ENCODE measurements around the gene BARD1.
"Not testable (repeated sequence)": the region's sequence is repeated elsewhere in the genome, so short reads cannot be mapped to it uniquely, and the experiment has no call there.

Gene BARD1

DNA sequence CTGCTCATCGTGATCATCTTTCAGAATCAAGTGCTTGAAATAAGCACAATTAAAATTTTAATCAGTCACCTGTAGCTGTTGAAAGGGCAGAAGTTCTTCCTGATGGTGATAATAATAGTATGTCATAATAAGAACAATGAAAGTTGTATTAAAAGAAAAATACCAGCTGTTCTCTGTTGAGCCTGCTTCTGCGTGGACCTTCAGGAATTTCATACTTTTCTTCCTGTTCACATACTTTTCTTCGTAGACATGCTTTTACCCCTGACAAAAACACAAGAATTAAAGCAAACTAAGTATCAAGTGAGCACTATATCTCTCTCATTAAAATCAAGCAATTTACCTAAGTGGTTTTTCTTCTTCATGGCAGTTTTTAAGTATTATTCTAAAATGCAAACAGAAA, 79.2 kb downstream of the BARD1 start:
- Histone ChIP-seq H3K36me3 (ENCODE audit: control insufficient read depth in 5 of 5, insufficient read depth in 5 of 5, low read length in 5 of 5) (peaks cover 3 to 12% (median 5%) of the 10 kb centered on the region in 5 donors), H3K4me3 (ENCODE audit: low read depth in 1 of 5, low read length in 5 of 5) (no peak overlapping the region), H3K9ac (ENCODE audit: low read length in 5 of 5) (no peak overlapping the region), H3K4me1 (ENCODE audit: control insufficient read depth in 5 of 5, insufficient read depth in 5 of 5, low read length in 5 of 5) (no peaks in the 10 kb centered on the region), H3K9me3 (ENCODE audit: control insufficient read depth in 5 of 5, low read length in 5 of 5) (no peaks in the 10 kb centered on the region), H3K27me3 (ENCODE audit: control insufficient read depth in 5 of 5, insufficient read depth in 4 of 5, low read length in 5 of 5) (no peaks in the 10 kb centered on the region), H3K27ac (ENCODE audit: low read depth, low read length) (no peak overlapping the region)

DNA sequence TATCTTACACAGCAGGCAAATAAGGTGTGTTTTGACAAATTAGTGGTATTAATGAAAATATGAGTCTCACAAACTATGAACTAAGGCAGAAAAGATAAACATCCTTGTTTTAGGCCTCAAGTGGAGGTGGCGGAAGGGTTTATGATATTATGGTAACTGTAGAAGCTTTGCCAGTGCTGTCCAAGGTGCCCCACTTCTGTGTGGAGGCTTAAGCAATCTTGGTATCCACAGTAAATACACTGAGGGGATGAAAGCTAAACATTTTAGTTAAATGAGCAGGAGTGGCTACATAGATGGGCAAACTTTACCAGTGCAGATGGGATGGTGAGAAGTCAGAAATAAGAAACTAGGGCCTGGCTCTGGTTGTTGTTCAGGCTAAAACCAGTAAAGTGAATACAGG, 84.7 kb downstream of the BARD1 start:
- Histone ChIP-seq H3K36me3 (ENCODE audit: control insufficient read depth in 5 of 5, insufficient read depth in 5 of 5, low read length in 5 of 5) (peaks cover 3 to 8% (median 4%) of the 10 kb centered on the region in 5 donors), H3K27ac (ENCODE audit: low read depth, low read length) (no peak overlapping the region), H3K9me3 (ENCODE audit: control insufficient read depth in 5 of 5, low read length in 5 of 5) (peaks cover 0 to 4% (median 0%) of the 10 kb centered on the region in 5 donors), H3K4me1 (ENCODE audit: control insufficient read depth in 5 of 5, insufficient read depth in 5 of 5, low read length in 5 of 5) (no peaks in the 10 kb centered on the region), H3K4me3 (ENCODE audit: low read depth in 1 of 5, low read length in 5 of 5) (no peak overlapping the region), H3K9ac (ENCODE audit: low read length in 5 of 5) (no peak overlapping the region), H3K27me3 (ENCODE audit: control insufficient read depth in 5 of 5, insufficient read depth in 4 of 5, low read length in 5 of 5) (no peaks in the 10 kb centered on the region)

DNA sequence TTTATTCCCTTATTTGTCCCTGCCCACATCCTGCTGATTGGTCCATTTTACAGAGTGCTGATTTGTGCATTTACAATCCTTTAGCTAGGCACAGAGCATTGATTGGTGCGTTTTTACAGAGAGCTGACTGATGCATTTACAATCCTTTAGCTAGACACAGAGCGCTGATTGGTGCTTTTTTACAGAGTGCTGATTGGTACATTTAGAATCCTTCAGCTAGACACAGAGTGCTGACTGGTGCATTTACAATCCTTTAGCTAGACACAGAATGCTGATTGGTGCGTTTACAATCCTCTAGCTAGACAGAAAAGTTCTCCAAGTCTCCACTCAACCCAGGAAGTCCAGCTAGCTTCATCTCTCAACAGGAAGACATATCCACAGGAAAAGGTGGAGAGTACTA, 91.6 kb downstream of the BARD1 start:
- H3K27me3 ChIP-seq (ENCODE audit: control insufficient read depth in 5 of 5, insufficient read depth in 4 of 5, low read length in 5 of 5); H3K36me3 ChIP-seq (ENCODE audit: control insufficient read depth in 5 of 5, insufficient read depth in 5 of 5, low read length in 5 of 5); H3K4me3 ChIP-seq (ENCODE audit: low read depth in 1 of 5, low read length in 5 of 5); H3K4me1 ChIP-seq (ENCODE audit: control insufficient read depth in 5 of 5, insufficient read depth in 5 of 5, low read length in 5 of 5); H3K9me3 ChIP-seq (ENCODE audit: control insufficient read depth in 5 of 5, low read length in 5 of 5); H3K9ac ChIP-seq (ENCODE audit: low read length in 5 of 5); H3K27ac ChIP-seq (ENCODE audit: low read depth, low read length): not testable (repeated sequence)

DNA sequence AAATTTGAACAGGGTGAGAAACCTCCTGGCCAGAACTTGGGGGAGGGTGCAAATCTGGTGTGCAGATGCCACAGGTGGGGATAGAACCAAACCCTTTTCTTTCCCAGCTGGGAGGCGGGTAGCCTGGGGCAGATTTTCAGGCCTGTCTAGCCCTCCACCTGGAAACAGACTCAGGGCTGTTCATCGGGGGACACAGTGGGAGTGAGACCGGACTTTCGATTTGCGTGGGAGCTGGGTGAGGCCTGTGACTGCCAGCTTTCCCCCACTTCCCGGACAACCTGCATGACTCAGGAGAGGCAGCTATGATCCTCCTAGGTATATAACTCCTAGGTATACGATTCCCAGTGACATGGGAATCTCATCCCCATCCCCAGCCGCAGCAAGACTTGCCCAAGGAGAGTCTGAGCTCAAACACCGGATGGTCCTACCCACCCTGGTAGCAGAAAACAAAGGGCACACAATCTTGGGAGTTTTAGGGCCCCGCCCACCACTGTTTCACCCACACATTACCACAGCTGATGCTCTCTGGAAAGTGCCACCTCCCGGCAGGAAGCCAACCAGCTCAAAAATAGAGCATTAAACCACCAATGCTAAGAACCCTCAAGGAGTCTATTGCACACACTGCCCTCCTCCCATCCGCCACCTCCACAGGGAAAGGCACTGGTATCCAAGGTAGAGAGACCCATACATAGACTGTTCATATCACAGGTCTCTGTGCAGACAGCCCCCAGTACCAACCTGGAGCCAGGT, 92.5 kb downstream of the BARD1 start:
- no peak overlapping the region for H3K27ac ChIP-seq (ENCODE audit: low read depth, low read length)
- H3K36me3 ChIP-seq (ENCODE audit: control insufficient read depth in 5 of 5, insufficient read depth in 5 of 5, low read length in 5 of 5): no peaks in the 10 kb centered on the region
- no peak overlapping the region for H3K4me3 ChIP-seq (ENCODE audit: low read depth in 1 of 5, low read length in 5 of 5)
- no peaks in the 10 kb centered on the region for H3K4me1 ChIP-seq (ENCODE audit: control insufficient read depth in 5 of 5, insufficient read depth in 5 of 5, low read length in 5 of 5)
- H3K27me3 ChIP-seq (ENCODE audit: control insufficient read depth in 5 of 5, insufficient read depth in 4 of 5, low read length in 5 of 5): no peaks in the 10 kb centered on the region
- peaks cover 0 to 4% (median 0%) of the 10 kb centered on the region in 5 donors for H3K9me3 ChIP-seq (ENCODE audit: control insufficient read depth in 5 of 5, low read length in 5 of 5)
- no peak overlapping the region for H3K9ac ChIP-seq (ENCODE audit: low read length in 5 of 5)

DNA sequence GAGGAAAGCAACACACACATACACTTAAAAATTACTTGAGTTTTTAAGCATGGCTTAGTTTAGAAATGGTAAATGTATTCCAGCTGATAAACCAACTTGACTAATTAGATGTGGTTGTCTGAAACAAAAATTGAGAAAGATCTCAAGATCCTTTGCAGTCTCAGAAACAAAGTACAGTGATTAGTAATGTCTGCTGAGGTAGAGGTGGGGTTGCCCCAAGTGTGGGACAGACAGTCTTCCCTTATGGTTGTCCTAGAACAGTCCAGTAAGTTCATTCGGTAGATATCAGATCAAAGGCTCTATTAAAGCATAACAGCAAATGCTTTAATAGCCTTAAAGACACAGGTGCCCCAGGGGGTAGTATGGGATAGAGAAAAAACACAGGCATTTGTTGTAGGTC, 94.5 kb downstream of the BARD1 start:
- Histone ChIP-seq H3K36me3 (ENCODE audit: control insufficient read depth in 5 of 5, insufficient read depth in 5 of 5, low read length in 5 of 5) (no peaks in the 10 kb centered on the region), H3K4me3 (ENCODE audit: low read depth in 1 of 5, low read length in 5 of 5) (no peak overlapping the region), H3K27ac (ENCODE audit: low read depth, low read length) (no peak overlapping the region), H3K9me3 (ENCODE audit: control insufficient read depth in 5 of 5, low read length in 5 of 5) (no peaks in the 10 kb centered on the region), H3K27me3 (ENCODE audit: control insufficient read depth in 5 of 5, insufficient read depth in 4 of 5, low read length in 5 of 5) (no peaks in the 10 kb centered on the region), H3K9ac (ENCODE audit: low read length in 5 of 5) (no peak overlapping the region), H3K4me1 (ENCODE audit: control insufficient read depth in 5 of 5, insufficient read depth in 5 of 5, low read length in 5 of 5) (no peaks in the 10 kb centered on the region)

DNA sequence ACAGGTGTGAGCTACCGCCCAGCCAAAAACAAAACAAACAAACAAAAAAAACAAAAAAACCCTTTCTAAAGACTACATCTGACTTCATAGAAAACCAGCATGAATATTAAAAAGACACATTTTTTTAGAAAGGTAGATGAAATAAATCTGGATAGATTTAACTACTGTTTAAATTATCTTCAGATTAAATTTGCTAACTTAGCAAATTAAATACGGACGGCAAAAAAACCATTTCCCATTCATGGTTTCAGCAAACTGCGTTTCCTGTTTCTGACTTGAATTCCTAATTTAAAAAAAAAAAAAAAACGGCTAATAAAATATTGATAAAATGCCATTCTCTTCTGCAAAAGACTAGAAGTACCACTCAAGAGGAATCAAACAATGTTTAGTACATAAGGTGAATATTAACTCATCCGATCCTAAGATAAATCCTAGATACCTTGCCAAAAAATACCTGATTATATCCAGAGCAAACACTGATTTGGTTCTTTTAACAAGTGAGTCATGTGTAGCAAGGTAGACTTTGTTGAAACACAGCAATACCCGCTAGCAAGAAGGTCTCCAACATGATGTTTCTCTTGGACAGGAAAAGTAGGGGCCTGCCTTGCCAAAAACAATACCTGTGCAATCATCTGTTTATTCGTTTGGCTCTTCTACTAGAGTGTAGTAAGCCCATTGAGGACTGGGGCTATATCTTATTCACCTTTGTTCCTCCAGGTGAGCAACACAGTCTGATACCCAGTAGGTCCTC, 96.2 kb downstream of the BARD1 start:
- no peak overlapping the region for H3K9ac ChIP-seq (ENCODE audit: low read length in 5 of 5)
- no peak overlapping the region for H3K27ac ChIP-seq (ENCODE audit: low read depth, low read length)
- H3K4me1 ChIP-seq (ENCODE audit: control insufficient read depth in 5 of 5, insufficient read depth in 5 of 5, low read length in 5 of 5): no peaks in the 10 kb centered on the region
- no peaks in the 10 kb centered on the region for H3K27me3 ChIP-seq (ENCODE audit: control insufficient read depth in 5 of 5, insufficient read depth in 4 of 5, low read length in 5 of 5)
- no peaks in the 10 kb centered on the region for H3K36me3 ChIP-seq (ENCODE audit: control insufficient read depth in 5 of 5, insufficient read depth in 5 of 5, low read length in 5 of 5)
- H3K4me3 ChIP-seq (ENCODE audit: low read depth in 1 of 5, low read length in 5 of 5): no peak overlapping the region
- H3K9me3 ChIP-seq (ENCODE audit: control insufficient read depth in 5 of 5, low read length in 5 of 5): no peaks in the 10 kb centered on the region

DNA sequence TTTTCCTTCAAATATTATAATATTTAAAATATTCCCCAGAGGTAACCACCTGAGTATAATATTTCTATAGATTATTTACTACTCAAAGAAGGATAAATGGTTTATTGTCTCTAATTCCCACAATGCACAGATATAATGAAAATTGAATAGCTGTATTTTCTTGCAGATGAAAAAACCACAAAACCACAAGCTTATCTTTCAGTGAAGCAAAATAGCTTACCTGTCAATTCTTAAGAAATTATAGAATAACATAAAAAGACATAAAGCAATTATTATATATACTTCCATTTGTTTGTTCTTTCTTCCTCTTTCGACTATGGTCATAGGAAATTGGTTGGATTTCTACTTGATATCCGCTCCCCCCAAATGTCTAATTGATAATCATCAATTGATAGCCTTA, 98.8 kb downstream of the BARD1 start:
- H3K27me3 ChIP-seq (ENCODE audit: control insufficient read depth in 5 of 5, insufficient read depth in 4 of 5, low read length in 5 of 5): no peaks in the 10 kb centered on the region
- H3K9ac ChIP-seq (ENCODE audit: low read length in 5 of 5): no peak overlapping the region
- H3K36me3 ChIP-seq (ENCODE audit: control insufficient read depth in 5 of 5, insufficient read depth in 5 of 5, low read length in 5 of 5): no peaks in the 10 kb centered on the region
- no peak overlapping the region for H3K27ac ChIP-seq (ENCODE audit: low read depth, low read length)
- no peaks in the 10 kb centered on the region for H3K4me1 ChIP-seq (ENCODE audit: control insufficient read depth in 5 of 5, insufficient read depth in 5 of 5, low read length in 5 of 5)
- H3K9me3 ChIP-seq (ENCODE audit: control insufficient read depth in 5 of 5, low read length in 5 of 5): no peaks in the 10 kb centered on the region
- no peak overlapping the region for H3K4me3 ChIP-seq (ENCODE audit: low read depth in 1 of 5, low read length in 5 of 5)

DNA sequence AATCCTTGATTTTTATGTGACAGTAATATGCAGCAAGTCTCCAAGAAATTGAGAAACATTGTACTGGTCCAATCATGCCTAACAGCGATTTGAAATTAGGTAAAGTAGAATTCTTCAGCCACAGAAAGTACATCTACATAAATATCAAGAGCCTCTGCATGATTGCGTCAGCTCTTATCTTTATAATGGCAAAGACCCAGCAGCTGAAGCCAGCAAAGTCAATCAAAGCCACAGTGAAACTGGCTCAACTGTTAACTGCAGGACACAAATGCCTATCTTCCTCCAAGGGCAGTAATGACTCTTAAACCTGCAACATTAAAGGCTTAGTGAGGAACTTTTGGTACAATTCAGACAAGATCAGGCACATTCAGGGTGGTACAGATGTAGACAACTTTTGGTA, 102.5 kb downstream of the BARD1 start:
- H3K9me3 ChIP-seq (ENCODE audit: control insufficient read depth in 5 of 5, low read length in 5 of 5): peaks cover 0 to 2% (median 0%) of the 10 kb centered on the region in 5 donors
- no peaks in the 10 kb centered on the region for H3K27me3 ChIP-seq (ENCODE audit: control insufficient read depth in 5 of 5, insufficient read depth in 4 of 5, low read length in 5 of 5)
- H3K36me3 ChIP-seq (ENCODE audit: control insufficient read depth in 5 of 5, insufficient read depth in 5 of 5, low read length in 5 of 5): no peaks in the 10 kb centered on the region
- no peak overlapping the region for H3K27ac ChIP-seq (ENCODE audit: low read depth, low read length)
- H3K9ac ChIP-seq (ENCODE audit: low read length in 5 of 5): no peak overlapping the region
- H3K4me3 ChIP-seq (ENCODE audit: low read depth in 1 of 5, low read length in 5 of 5): no peak overlapping the region
- H3K4me1 ChIP-seq (ENCODE audit: control insufficient read depth in 5 of 5, insufficient read depth in 5 of 5, low read length in 5 of 5): no peaks in the 10 kb centered on the region

DNA sequence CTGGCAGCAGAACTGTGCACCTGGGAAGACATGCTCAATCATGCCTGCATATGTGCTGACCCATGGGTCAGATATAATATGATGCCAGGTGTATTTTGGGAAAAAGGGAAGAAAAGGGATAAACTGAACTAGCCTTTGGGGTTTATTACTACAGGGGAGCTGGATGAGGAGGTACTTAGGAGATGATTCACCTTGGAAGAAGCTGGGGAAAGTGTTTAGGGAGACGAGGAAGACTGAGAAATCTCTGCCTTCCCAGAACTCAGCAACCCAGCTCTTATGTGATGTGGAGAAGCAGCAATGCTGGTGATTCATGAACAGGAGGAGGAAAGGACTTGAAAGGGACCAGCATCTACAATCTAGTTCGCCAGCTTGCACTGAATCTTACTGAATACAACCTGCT, 110.2 kb downstream of the BARD1 start:
- peaks cover 0 to 11% (median 6%) of the 10 kb centered on the region in 5 donors for H3K9me3 ChIP-seq (ENCODE audit: control insufficient read depth in 5 of 5, low read length in 5 of 5)
- H3K9ac ChIP-seq (ENCODE audit: low read length in 5 of 5): no peak overlapping the region
- no peaks in the 10 kb centered on the region for H3K27me3 ChIP-seq (ENCODE audit: control insufficient read depth in 5 of 5, insufficient read depth in 4 of 5, low read length in 5 of 5)
- H3K36me3 ChIP-seq (ENCODE audit: control insufficient read depth in 5 of 5, insufficient read depth in 5 of 5, low read length in 5 of 5): no peaks in the 10 kb centered on the region
- H3K27ac ChIP-seq (ENCODE audit: low read depth, low read length): no peak overlapping the region
- no peaks in the 10 kb centered on the region for H3K4me1 ChIP-seq (ENCODE audit: control insufficient read depth in 5 of 5, insufficient read depth in 5 of 5, low read length in 5 of 5)
- no peak overlapping the region for H3K4me3 ChIP-seq (ENCODE audit: low read depth in 1 of 5, low read length in 5 of 5)

DNA sequence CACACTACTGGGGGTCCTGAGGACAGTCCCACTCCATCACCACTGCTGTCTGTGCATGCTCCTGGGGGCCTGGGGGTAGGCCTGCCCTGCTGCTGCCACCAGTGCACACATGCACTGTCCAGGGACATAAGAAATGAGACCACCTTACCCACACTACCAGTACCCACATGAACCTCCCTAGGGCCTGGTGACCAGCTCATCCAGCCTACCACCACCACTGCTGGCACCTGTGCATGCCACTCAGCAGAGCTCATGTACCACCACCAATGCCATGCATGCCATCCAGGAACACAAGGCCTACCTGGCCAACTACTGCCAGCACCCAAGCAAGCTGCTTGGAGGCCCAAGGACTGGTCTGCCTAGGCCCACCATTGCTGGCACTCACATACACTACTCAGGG, 112.8 kb downstream of the BARD1 start:
- no peak overlapping the region for H3K27ac ChIP-seq (ENCODE audit: low read depth, low read length)
- H3K9ac ChIP-seq (ENCODE audit: low read length in 5 of 5): no peak overlapping the region
- H3K27me3 ChIP-seq (ENCODE audit: control insufficient read depth in 5 of 5, insufficient read depth in 4 of 5, low read length in 5 of 5): no peaks in the 10 kb centered on the region
- no peak overlapping the region for H3K4me3 ChIP-seq (ENCODE audit: low read depth in 1 of 5, low read length in 5 of 5)
- peaks cover 0 to 7% (median 6%) of the 10 kb centered on the region in 5 donors for H3K9me3 ChIP-seq (ENCODE audit: control insufficient read depth in 5 of 5, low read length in 5 of 5)
- no peaks in the 10 kb centered on the region for H3K36me3 ChIP-seq (ENCODE audit: control insufficient read depth in 5 of 5, insufficient read depth in 5 of 5, low read length in 5 of 5)
- H3K4me1 ChIP-seq (ENCODE audit: control insufficient read depth in 5 of 5, insufficient read depth in 5 of 5, low read length in 5 of 5): no peaks in the 10 kb centered on the region
